Heart right ventricle (tissue), 16 donors: ENCODE measurements around the gene GRID2IP. TPM values are rescaled to one million over a fixed set of nuclear protein-coding genes. Genes with fewer than 3 reads are reported as not detected.

Experiments used
- ATAC-seq, 8 donors: fragments of 200-7000 bp; cut with Tn5 transposase; one replicate each; pipeline ENCODE4 v1.9.1; 2020; ENCODE audit warnings: mild to moderate bottlenecking in 8 of 8, moderate library complexity in 8 of 8, moderate number of reproducible peaks in 1 of 8
- DNase-seq, 2 donors: peaks; one replicate each; pipeline ENCODE4 v3.0.0-alpha.2; 2020
- H3K27ac ChIP-seq, 10 donors: fragments of 200-600 bp; sonication (generic) in 2 of 10; one replicate each; pipeline versions ENCODE4 v1.5.0 to v1.8.0; 2020 to 2022; ENCODE audit warnings: mild to moderate bottlenecking in 3 of 10
- H3K27me3 ChIP-seq, 7 donors: fragments of 200-600 bp; one replicate each; pipeline ENCODE4 v1.8.0; 2021 to 2022; ENCODE audit warnings: mild to moderate bottlenecking in 2 of 7
- H3K36me3 ChIP-seq, 9 donors: fragments of 200-600 bp; sonication (generic) in 1 of 9; one replicate each; pipeline versions ENCODE4 v1.5.0 to v1.8.0; 2020 to 2022; ENCODE audit warnings: mild to moderate bottlenecking in 2 of 9
- H3K4me1 ChIP-seq, 9 donors: fragments of 200-600 bp; sonication (generic) in 1 of 9; one replicate each; pipeline versions ENCODE4 v1.5.0 to v1.8.0; 2020 to 2022; ENCODE audit warnings: mild to moderate bottlenecking in 4 of 9
- H3K4me3 ChIP-seq, 10 donors: fragments of 200-600 bp; sonication (generic) in 2 of 10; one replicate each; pipeline versions ENCODE4 v1.5.0 to v1.8.0; 2020 to 2022; ENCODE audit warnings: mild to moderate bottlenecking in 7 of 10, moderate library complexity in 2 of 10
- H3K9me3 ChIP-seq, 11 donors: fragments of 200-600 bp in 10 of 11; sonication (generic) in 2 of 11; one replicate each; pipeline versions ENCODE4 v1.5.0 to v1.8.0; 2013 to 2022; ENCODE audit warnings: mild to moderate bottlenecking in 2 of 11, control low read depth in 1 of 11, moderate library complexity in 1 of 11
- CTCF ChIP-seq, 9 donors: fragments of 200-600 bp; sonication (generic) in 2 of 9; IDR thresholded peaks; one replicate each; pipeline versions ENCODE4 v1.5.0 to v1.8.0; 2021 to 2022; ENCODE audit warnings: antibody characterized with exemption in 9 of 9, mild to moderate bottlenecking in 5 of 9, moderate library complexity in 1 of 9
- WGBS, 2 donors: extraction: QIAGEN DNeasy Blood & Tissue Kit; methylation state at CpG; one replicate each; pipeline ENCODE4 v1.1.7; 2013; ENCODE audit warnings: inconsistent platforms in 1 of 2; 5-methylcytosine and 5-hydroxymethylcytosine counted together
- intact Hi-C, 10 donors: fragments of 100-400 bp; cut with DNase I; formaldehyde crosslinking; loops; one replicate each; pipeline versions ENCODE4 v1.11.1 to v1.14.2; 2022
- polyA plus RNA-seq, 2 donors: library from polyadenylated mRNA; stranded (reverse); fragments of 200-250 nt; gene quantifications; one replicate each; pipeline ENCODE4 v1.2.3, GENCODE V29; 2013
- total RNA-seq, 10 donors: library from RNA; stranded (reverse); fragmentation: NEBNext Ultra II Directional in 3 of 10; extraction: Animal tissue kit (Norgen Biotek cat#: 25700) in 3 of 10; gene quantifications; one replicate each; pipeline versions ENCODE4 v1.2.1 to v1.2.4, GENCODE V29; 2021 to 2023
- donor health status: Arrhythmogenic right ventricular cardiomyopathy.
- donor health status: ischemic (EF 13 %, LVEDD 7.1; RV severe dilation, severe dysfunction).
- donor health status: healthy with polysubstance abuse.
- donor health status: DM: no; HTN: yes; CAD: no.
- donor health status: DM: no; HTN: no; CAD: no.
- donor health status: ischemic (EF 25% LVEDD 6.9; RV normal size, moderate dysfunction).
- donor health status: ischemic (EF 25% LVEDD 5.7; RV mildly dilated, moderate dysfunction).
- donor health status: healthy.
- donor health status: DM: yes; HTN: yes; CAD: no.
- donor health status: Ischemic cardiomyopathy.
- donor health status: ischemic (EF 35%, LVEDD 5.7; RV mildly dilated, moderate dysfunction).
- donor health status: nonischemic (EF 11% LVEDD 7.7; RV severe dilation, severe dysfunction).
- donor health status: DM: yes; HTN: yes; CAD: no.
- donor health status: PGD.
- donor health status: ischemic (EF 29% LVEDD 5.4; RV normal size, mild dysfunction).
- donor health status: nonischemic (EF 23%, LVEDD 6.1; RV moderate dilation, normal function).

Gene GRID2IP
- total and polyA plus RNA-seq, 12 donors = 0.01 to 0.15 (median 0.11) TPM; not detected in 9

GRCh38 chr7:6556196-6556595, 4.9 kb upstream of the GRID2IP start:
- ATAC-seq = no peak
- Histone ChIP-seq H3K4me3 (no peak overlapping the region), H3K9me3 (no peaks in the 10 kb centered on the region), H3K27me3 (peaks cover 0 to 12% (median 0%) of the 10 kb centered on the region in 7 donors), H3K36me3 (no peaks in the 10 kb centered on the region), H3K27ac (no peak overlapping the region), H3K4me1 (no peaks in the 10 kb centered on the region)
- DNase-seq = no peak
- no peak for TF ChIP-seq CTCF (IDR thresholded peaks at IDR 0.05)
- intact Hi-C loops = no loop called here
- WGBS, 2 donors = 57 to 63% methylated on average over 6 of the region's 6 CpGs

- H3K4me1 ChIP-seq = no peaks in the 10 kb centered on the region
- WGBS, 2 donors = 75 to 82% methylated on average over 7 of the region's 7 CpGs
- intact Hi-C loops = no loop called here
- H3K27me3 ChIP-seq = peaks cover 0 to 9% (median 0%) of the 10 kb centered on the region in 7 donors
- no peaks in the 10 kb centered on the region for H3K36me3 ChIP-seq
- ATAC-seq (no peak), DNase-seq (no peak)
- H3K9me3 ChIP-seq = no peaks in the 10 kb centered on the region
- H3K4me3 ChIP-seq = no peak overlapping the region
- no peak for TF ChIP-seq CTCF (IDR thresholded peaks at IDR 0.05)
- H3K27ac ChIP-seq = no peak overlapping the region
Observed at GRCh38 chr7:6554848-6555247, 3.6 kb upstream of the GRID2IP start.

- intact Hi-C loops = no loop called here
- Histone ChIP-seq H3K27me3 (peaks cover 0 to 5% (median 0%) of the 10 kb centered on the region in 7 donors), H3K4me3 (no peak overlapping the region), H3K27ac (no peak overlapping the region), H3K36me3 (no peaks in the 10 kb centered on the region), H3K4me1 (no peaks in the 10 kb centered on the region), H3K9me3 (no peaks in the 10 kb centered on the region)
- DNase-seq (no peak), ATAC-seq (no peak)
- TF ChIP-seq CTCF (IDR thresholded peaks at IDR 0.05) = no peak
- 72 to 76% methylated on average over 7 of the region's 7 CpGs for WGBS, 2 donors
Observed at GRCh38 chr7:6553448-6554044, 2.3 kb upstream of the GRID2IP start.

DNA sequence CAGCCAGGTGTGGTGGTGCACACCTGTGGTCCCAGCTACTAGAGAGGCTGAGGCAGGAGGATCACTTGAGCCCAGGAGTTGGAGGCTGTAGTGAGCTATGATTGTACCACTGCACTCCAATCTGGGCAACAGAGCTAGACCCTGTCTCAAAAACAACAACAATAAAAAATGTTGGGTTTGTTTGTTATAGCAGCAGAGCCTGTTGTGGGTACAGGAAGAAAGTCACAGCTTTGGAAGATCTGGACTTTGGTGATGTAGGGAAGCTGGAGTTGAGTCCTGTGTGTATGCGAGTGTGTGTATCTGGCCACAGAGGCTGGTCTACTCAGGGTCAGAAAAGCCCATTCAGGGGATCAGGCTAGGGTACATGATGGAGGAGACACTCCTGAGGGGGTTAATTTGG, 3.9 kb downstream of the GRID2IP start:
- Histone ChIP-seq H3K27me3 (peaks cover 0 to 12% (median 0%) of the 10 kb centered on the region in 7 donors), H3K9me3 (no peaks in the 10 kb centered on the region), H3K4me1 (no peaks in the 10 kb centered on the region), H3K4me3 (no peak overlapping the region), H3K27ac (no peak overlapping the region), H3K36me3 (no peaks in the 10 kb centered on the region)
- intact Hi-C loops = no loop called here
- TF ChIP-seq CTCF (IDR thresholded peaks at IDR 0.05) = no peak
- ATAC-seq = no peak
- no peak for DNase-seq
- WGBS, 2 donors = 96 to 98% methylated on average over 1 of the region's 1 CpG
